Endothelial cell of umbilical vein (primary cell): ENCODE data around the gene CISH. TPM values are rescaled to one million over a fixed set of nuclear protein-coding genes. Genes with fewer than 3 reads are reported as not detected.

Source experiments
- BruUV-seq: library from RNA; stranded (reverse); fragments of 400-500 nt; replicated peaks from 2 replicates; lab custom pipeline; 2021; lab: Mats Ljungman, UMichigan
- CTCF ChIA-PET: fragments of 300-600, 350-600 bp; sonication (Branson Sonifier 250); formaldehyde crosslinking; loops from one replicate; lab custom pipeline; 2021; ENCODE audit warnings: antibody characterized with exemption, inconsistent platforms; lab: Charles Lee
- POLR2A ChIA-PET: fragments of 300-600, 350-600 bp; sonication (Branson Sonifier 250); formaldehyde crosslinking; loops from one replicate; lab custom pipeline; 2021; ENCODE audit warnings: antibody characterized with exemption, inconsistent platforms; lab: Charles Lee
- DNase-seq: peaks from one replicate; pipeline ENCODE4 v3.0.0-alpha.2; 2011; ENCODE audit warnings: low read depth, low spot score
- FAIRE-seq: peaks from 2 replicates; lab custom pipeline; 2011; peaks lifted over from hg19 to GRCh38; lab: Jason Lieb, UNC
- H2AFZ ChIP-seq: 2 replicates; pipeline ENCODE4 v1.6.0; 2012; ENCODE audit warnings: low read depth, low read length, control low read depth, inconsistent platforms
- H3K27ac ChIP-seq: 2 replicates; pipeline ENCODE4 v1.5.1; 2011; ENCODE audit warnings: low read depth, mild to moderate bottlenecking, control low read depth, low read length, moderate library complexity; ENCODE audit not compliant: insufficient read depth
- H3K27me3 ChIP-seq, 2 experiments: 2 replicates each; pipeline versions ENCODE4 v1.6.0 to v1.6.1; 2011; ENCODE audit warnings: low read length in 2 of 2, mixed read lengths in 1 of 2; ENCODE audit not compliant: control insufficient read depth in 2 of 2, insufficient read depth in 2 of 2
- H3K36me3 ChIP-seq, 2 experiments: 2 replicates in 1 of 2; 3 replicates in 1 of 2; pipeline ENCODE4 v1.5.1; 2011; ENCODE audit warnings: low read length in 2 of 2, mild to moderate bottlenecking in 1 of 2, moderate library complexity in 1 of 2; ENCODE audit not compliant: control insufficient read depth in 2 of 2, insufficient read depth in 2 of 2; ENCODE audit errors: extremely low read depth in 1 of 2
- H3K4me1 ChIP-seq: 3 replicates; pipeline ENCODE4 v1.5.1; 2011; ENCODE audit warnings: mild to moderate bottlenecking, low read length; ENCODE audit not compliant: control insufficient read depth, insufficient read depth; ENCODE audit errors: extremely low read depth
- H3K4me2 ChIP-seq: 2 replicates; pipeline ENCODE4 v1.6.1; 2011; ENCODE audit warnings: low read length, control low read depth, mixed read lengths; ENCODE audit not compliant: insufficient read depth
- H3K4me3 ChIP-seq, 3 experiments: fragments of 200-600 bp in 1 of 3; sonication (generic), shearing (Covaris generic) in 1 of 3; replicated peaks in 1 of 3; 2 replicates each; pipeline ENCODE4 v1.5.1; 2011 to 2016; ENCODE audit warnings: control low read depth in 3 of 3, low read length in 3 of 3, mild to moderate bottlenecking in 2 of 3, inconsistent platforms in 1 of 3, low read depth in 1 of 3, moderate library complexity in 1 of 3; ENCODE audit not compliant: insufficient read depth in 1 of 3
- H3K79me2 ChIP-seq: 2 replicates; pipeline ENCODE4 v1.6.0; 2012; ENCODE audit warnings: low read length, inconsistent platforms; ENCODE audit not compliant: control insufficient read depth, insufficient read depth
- H3K9ac ChIP-seq: replicated peaks from 2 replicates; pipeline ENCODE3; 2011; ENCODE audit warnings: low read length, control low read depth; ENCODE audit not compliant: insufficient read depth; ENCODE audit errors: extremely low read depth
- H3K9me1 ChIP-seq: replicated peaks from 3 replicates; pipeline ENCODE4 v1.6.0; 2011; ENCODE audit warnings: mild to moderate bottlenecking, low read length; ENCODE audit not compliant: control insufficient read depth, insufficient read depth; ENCODE audit errors: extremely low read depth
- H3K9me3 ChIP-seq: replicated peaks from 2 replicates; pipeline ENCODE4 v1.5.1; 2012; ENCODE audit warnings: low read length, inconsistent platforms; ENCODE audit not compliant: control insufficient read depth, insufficient read depth
- H4K20me1 ChIP-seq: replicated peaks from 2 replicates; pipeline ENCODE3; 2011; ENCODE audit warnings: mild to moderate bottlenecking, low read length; ENCODE audit not compliant: control insufficient read depth, insufficient read depth; ENCODE audit errors: extremely low read depth
- EZH2 ChIP-seq: IDR thresholded peaks from 2 replicates; pipeline ENCODE4 v1.6.1; 2012; ENCODE audit warnings: borderline replicate concordance, low read depth, mild to moderate bottlenecking, moderate library complexity, low read length, inconsistent platforms; ENCODE audit not compliant: severe bottlenecking
- FOS ChIP-seq: IDR thresholded peaks from 2 replicates; pipeline ENCODE4 v1.6.1; 2011; ENCODE audit warnings: mild to moderate bottlenecking, low read length, moderate library complexity, borderline replicate concordance; ENCODE audit not compliant: insufficient read depth
- GATA2 ChIP-seq: IDR thresholded peaks from 2 replicates; pipeline ENCODE4 v1.7.0; 2011; ENCODE audit warnings: low read depth, mild to moderate bottlenecking, moderate library complexity, mixed read lengths, low read length; ENCODE audit not compliant: insufficient read length, insufficient read depth
- POLR2A ChIP-seq: IDR thresholded peaks from 2 replicates; pipeline ENCODE4 v1.6.1; 2012; ENCODE audit warnings: low read depth, mild to moderate bottlenecking, control low read depth, low read length
- dilution Hi-C: fragments of 300-500 bp; cut with MboI; formaldehyde crosslinking; loops from one replicate; pipeline ENCODE4 v1.15.0; 2019; ENCODE audit warnings: low sequenced_read_pairs; ENCODE audit not compliant: extremely low pct_ligation_motif_present
- intact Hi-C: fragments of 100-400 bp; cut with micrococcal nuclease; formaldehyde crosslinking; loops from one replicate; pipeline ENCODE4 v1.10.0; 2022
- polyA plus RNA-seq, 4 experiments: library from polyadenylated mRNA; depleted of rRNA in 3 of 4; stranded (reverse) in 3 of 4; unstranded in 1 of 4; fragments of >200 nt; gene quantifications; 2 replicates each; pipeline versions ENCODE4 v1.2.1 to v1.2.3, GENCODE V29; 2011 to 2012; ENCODE audit warnings: missing spikeins in 1 of 4
- total RNA-seq: library from RNA; stranded (reverse); gene quantifications from 2 replicates; pipeline ENCODE4 v1.2.3, GENCODE V29; 2021
- TF ChIP-seq, protein P1 (sequence below), 2 donors: IDR thresholded peaks; 1 replicate in 1 of 2; 2 replicates in 1 of 2; pipeline ENCODE4 v1.5.1; 2011; ENCODE audit warnings: low read length in 2 of 2, mild to moderate bottlenecking in 2 of 2, moderate library complexity in 2 of 2, control low read depth in 1 of 2, inconsistent platforms in 1 of 2, low read depth in 1 of 2; ENCODE audit not compliant: insufficient read depth in 1 of 2; ENCODE audit errors: extremely low read depth in 1 of 2
- TF ChIP-seq, protein P2 (sequence below): IDR thresholded peaks from 2 replicates; pipeline ENCODE4 v1.6.1; 2011; ENCODE audit not compliant: insufficient read depth, insufficient read length

CISH gene
- total and polyA plus RNA-seq, 2 donors (not counting 3 experiments of a cell fraction or from before 2014, with no cell fraction given), result 2.2 to 4.1 TPM

DNA sequence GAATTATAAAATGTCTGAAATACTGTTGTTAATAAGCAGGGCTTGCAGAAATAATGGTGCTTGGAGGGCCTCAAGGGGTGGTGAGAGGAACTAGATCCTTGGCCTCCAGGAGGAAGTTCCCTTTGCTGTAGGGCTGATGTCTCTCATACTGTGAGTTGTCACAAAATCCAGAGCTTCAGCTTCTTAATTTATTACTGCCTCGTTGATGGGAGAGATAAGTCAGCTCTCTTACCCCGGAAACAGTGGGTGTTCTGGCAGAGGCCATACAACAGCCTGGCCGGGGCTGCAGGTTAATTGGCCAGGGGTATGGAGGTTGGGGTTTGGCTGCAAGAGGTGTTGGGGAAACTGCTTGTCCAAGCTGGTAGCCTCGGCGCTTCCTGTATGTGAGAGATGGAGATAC, 20.9 kb upstream of the CISH start:
- ChIA-PET POLR2A (no interaction called here), CTCF (interaction anchor here (1.2 kb wide), 1 partner anchor 740 kb away, joined by 4 read pairs; no protein-coding TSS in a partner anchor)
- DNase-seq, result no peak
- no peak for FAIRE-seq
- Histone ChIP-seq H3K27me3 (no peaks in the 10 kb centered on the region), H3K9me1 (no peaks in the 10 kb centered on the region), H3K9me3 (no peaks in the 10 kb centered on the region), H4K20me1 (no peaks in the 10 kb centered on the region), H3K4me2 (no peak overlapping the region), H2AFZ (no peak overlapping the region), H3K79me2 (no peaks in the 10 kb centered on the region), H3K4me1 (no peaks in the 10 kb centered on the region), H3K36me3 (no peaks in the 10 kb centered on the region), H3K27ac (no peak overlapping the region), H3K4me3 (no peak overlapping the region), H3K9ac (no peak overlapping the region)
- dilution Hi-C loops, result no loop called here
- no TSS peak for BruUV-seq
- TF ChIP-seq POLR2A (no peak), FOS (no peak), EZH2 (no peak), GATA2 (no peak)
- TF ChIP-seq, protein P1, sequence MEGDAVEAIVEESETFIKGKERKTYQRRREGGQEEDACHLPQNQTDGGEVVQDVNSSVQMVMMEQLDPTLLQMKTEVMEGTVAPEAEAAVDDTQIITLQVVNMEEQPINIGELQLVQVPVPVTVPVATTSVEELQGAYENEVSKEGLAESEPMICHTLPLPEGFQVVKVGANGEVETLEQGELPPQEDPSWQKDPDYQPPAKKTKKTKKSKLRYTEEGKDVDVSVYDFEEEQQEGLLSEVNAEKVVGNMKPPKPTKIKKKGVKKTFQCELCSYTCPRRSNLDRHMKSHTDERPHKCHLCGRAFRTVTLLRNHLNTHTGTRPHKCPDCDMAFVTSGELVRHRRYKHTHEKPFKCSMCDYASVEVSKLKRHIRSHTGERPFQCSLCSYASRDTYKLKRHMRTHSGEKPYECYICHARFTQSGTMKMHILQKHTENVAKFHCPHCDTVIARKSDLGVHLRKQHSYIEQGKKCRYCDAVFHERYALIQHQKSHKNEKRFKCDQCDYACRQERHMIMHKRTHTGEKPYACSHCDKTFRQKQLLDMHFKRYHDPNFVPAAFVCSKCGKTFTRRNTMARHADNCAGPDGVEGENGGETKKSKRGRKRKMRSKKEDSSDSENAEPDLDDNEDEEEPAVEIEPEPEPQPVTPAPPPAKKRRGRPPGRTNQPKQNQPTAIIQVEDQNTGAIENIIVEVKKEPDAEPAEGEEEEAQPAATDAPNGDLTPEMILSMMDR (IDR thresholded peaks at IDR 0.05; ENCODE audit: extremely low read depth in 1 of 2, insufficient read depth in 1 of 2, low read depth in 1 of 2, low read length in 2 of 2), result no peak
- intact Hi-C loops, result no loop called here

DNA sequence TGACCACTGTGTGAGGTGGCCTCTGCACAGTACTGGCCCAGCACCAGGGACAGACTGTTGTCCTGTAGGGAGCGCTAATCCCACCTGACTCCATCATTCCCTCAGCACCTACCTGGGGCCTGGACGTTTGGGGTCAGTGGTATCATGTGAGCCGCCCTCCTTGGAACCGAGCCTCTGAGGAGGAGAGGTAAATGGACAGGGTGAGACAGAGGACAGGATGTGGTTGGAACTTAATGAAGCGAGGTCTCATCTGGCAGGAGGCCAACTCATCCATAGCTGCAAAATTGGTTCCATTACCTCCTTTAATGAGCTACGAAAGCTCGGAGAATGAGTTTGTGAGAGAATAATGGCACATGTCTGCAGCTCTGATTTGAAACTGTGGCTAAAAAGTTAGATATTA, 19.3 kb upstream of the CISH start:
- ChIA-PET POLR2A (interaction anchor here (0.6 kb wide), 1 partner anchor 880 kb away, joined by 3 read pairs; no protein-coding TSS in a partner anchor), CTCF (interaction anchor here (1.3 kb wide), 1 partner anchor 19 kb away, joined by 4 read pairs; no protein-coding TSS in a partner anchor)
- TF ChIP-seq, protein P1 (IDR thresholded peaks at IDR 0.05; ENCODE audit: extremely low read depth in 1 of 2, insufficient read depth in 1 of 2, low read depth in 1 of 2, low read length in 2 of 2), result no peak
- TF ChIP-seq POLR2A (no peak), FOS (no peak), GATA2 (no peak)
- TF ChIP-seq, protein P2, sequence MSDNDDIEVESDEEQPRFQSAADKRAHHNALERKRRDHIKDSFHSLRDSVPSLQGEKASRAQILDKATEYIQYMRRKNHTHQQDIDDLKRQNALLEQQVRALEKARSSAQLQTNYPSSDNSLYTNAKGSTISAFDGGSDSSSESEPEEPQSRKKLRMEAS, result no peak
- H3K9ac ChIP-seq, result no peak overlapping the region
- no peak overlapping the region for H2AFZ ChIP-seq
- H3K4me2 ChIP-seq, result no peak overlapping the region
- no peak overlapping the region for H3K4me3 ChIP-seq
- no TSS peak for BruUV-seq
- FAIRE-seq (no peak), DNase-seq (no peak)
- H4K20me1 ChIP-seq, result no peaks in the 10 kb centered on the region
- dilution Hi-C loops, result no loop called here
- H3K79me2 ChIP-seq, result no peaks in the 10 kb centered on the region
- no peaks in the 10 kb centered on the region for H3K9me3 ChIP-seq
- H3K9me1 ChIP-seq, result no peaks in the 10 kb centered on the region
- no peak overlapping the region for H3K27ac ChIP-seq
- H3K27me3 ChIP-seq, result no peaks in the 10 kb centered on the region
- no peaks in the 10 kb centered on the region for H3K4me1 ChIP-seq
- H3K36me3 ChIP-seq, result no peaks in the 10 kb centered on the region
- intact Hi-C loops, result no loop called here
